ENCODE results near the gene ADGRA1.

GRCh38 chr10:133131734-133132472, 44.2 kb downstream of the ADGRA1 start:
- TF ChIP-seq, protein P1, sequence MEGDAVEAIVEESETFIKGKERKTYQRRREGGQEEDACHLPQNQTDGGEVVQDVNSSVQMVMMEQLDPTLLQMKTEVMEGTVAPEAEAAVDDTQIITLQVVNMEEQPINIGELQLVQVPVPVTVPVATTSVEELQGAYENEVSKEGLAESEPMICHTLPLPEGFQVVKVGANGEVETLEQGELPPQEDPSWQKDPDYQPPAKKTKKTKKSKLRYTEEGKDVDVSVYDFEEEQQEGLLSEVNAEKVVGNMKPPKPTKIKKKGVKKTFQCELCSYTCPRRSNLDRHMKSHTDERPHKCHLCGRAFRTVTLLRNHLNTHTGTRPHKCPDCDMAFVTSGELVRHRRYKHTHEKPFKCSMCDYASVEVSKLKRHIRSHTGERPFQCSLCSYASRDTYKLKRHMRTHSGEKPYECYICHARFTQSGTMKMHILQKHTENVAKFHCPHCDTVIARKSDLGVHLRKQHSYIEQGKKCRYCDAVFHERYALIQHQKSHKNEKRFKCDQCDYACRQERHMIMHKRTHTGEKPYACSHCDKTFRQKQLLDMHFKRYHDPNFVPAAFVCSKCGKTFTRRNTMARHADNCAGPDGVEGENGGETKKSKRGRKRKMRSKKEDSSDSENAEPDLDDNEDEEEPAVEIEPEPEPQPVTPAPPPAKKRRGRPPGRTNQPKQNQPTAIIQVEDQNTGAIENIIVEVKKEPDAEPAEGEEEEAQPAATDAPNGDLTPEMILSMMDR (conservative IDR thresholded peaks at IDR 0.05 in 1 of 2, IDR thresholded peaks at IDR 0.05 in 1 of 2; ENCODE audit: low read depth in 1 of 2, low read length in 2 of 2) = no peak
- TF ChIP-seq EZH2 (IDR thresholded peaks at IDR 0.05; ENCODE audit: low read length, missing control alignments) = no peak
